ENCODE measurements around the gene PGD. TPM values are rescaled to one million over a fixed set of nuclear protein-coding genes. Genes with fewer than 3 reads are reported as not detected.

The PGD gene
- total RNA-seq, 3 donors from 2014 or later (not counting 1 experiment from before 2014, with no cell fraction given) = 35.8 to 113 (median 39.8) TPM

DNA sequence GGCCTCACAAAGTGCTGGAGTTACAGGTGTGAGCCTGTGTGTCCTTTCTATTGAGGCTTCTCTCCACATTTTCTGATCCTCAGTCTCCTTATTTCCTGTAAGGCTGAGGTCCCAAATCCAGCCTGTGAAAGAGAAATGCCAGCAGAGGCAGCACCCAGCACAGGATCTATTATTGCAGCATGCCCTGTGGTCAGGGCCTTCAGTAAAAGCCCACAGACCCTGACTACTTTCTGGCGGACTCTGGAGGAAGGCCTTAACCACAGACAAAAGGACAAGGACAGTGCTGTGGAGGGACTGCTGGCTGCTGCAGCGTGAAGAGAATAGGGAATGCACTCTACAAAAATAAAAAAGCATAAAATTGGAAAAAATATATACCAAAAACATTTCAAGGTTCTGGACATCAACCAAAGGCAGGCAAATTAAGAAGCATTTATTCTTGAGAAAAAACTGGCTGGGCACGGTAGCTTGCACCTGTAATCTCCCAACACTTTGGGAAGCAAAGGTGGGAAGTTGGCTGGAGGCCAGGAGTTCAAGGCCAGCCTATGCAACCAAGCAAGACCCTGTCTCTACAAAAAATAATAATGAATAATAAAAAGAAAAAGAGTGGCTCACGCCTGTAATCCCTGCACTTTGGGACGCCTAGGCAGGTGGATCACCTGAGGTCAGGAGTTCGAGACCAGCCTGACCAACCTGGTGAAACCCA lies 9.4 kb upstream of the PGD start:
- H3K27me3 ChIP-seq (ENCODE audit: control insufficient read depth, insufficient read depth, low read length) = no peaks in the 10 kb centered on the region
- no peak for ATAC-seq
- no peaks in the 10 kb centered on the region for H3K36me3 Mint-ChIP-seq
- intact Hi-C loops (cut with micrococcal nuclease) = no loop called here
- H3K9me3 Mint-ChIP-seq = no peaks in the 10 kb centered on the region
- no peak for DNase-seq
- H3K36me3 ChIP-seq (ENCODE audit: control insufficient read depth, insufficient read depth, low read length) = no peaks in the 10 kb centered on the region
- no peaks in the 10 kb centered on the region for H3K4me1 Mint-ChIP-seq
- 88% methylated on average over 5 of the region's 6 CpGs for WGBS (ENCODE audit: insufficient coverage)
- H3K4me3 ChIP-seq (ENCODE audit: low read length) = no peak overlapping the region
- H3K4me1 ChIP-seq (ENCODE audit: control insufficient read depth, insufficient read depth, low read length) = no peaks in the 10 kb centered on the region
- no peak overlapping the region for H3K4me3 Mint-ChIP-seq
- H3K9me3 ChIP-seq (ENCODE audit: control insufficient read depth, insufficient read depth, low read length) = no peaks in the 10 kb centered on the region
- H3K27ac Mint-ChIP-seq = no peak overlapping the region
- TF ChIP-seq, protein P1, sequence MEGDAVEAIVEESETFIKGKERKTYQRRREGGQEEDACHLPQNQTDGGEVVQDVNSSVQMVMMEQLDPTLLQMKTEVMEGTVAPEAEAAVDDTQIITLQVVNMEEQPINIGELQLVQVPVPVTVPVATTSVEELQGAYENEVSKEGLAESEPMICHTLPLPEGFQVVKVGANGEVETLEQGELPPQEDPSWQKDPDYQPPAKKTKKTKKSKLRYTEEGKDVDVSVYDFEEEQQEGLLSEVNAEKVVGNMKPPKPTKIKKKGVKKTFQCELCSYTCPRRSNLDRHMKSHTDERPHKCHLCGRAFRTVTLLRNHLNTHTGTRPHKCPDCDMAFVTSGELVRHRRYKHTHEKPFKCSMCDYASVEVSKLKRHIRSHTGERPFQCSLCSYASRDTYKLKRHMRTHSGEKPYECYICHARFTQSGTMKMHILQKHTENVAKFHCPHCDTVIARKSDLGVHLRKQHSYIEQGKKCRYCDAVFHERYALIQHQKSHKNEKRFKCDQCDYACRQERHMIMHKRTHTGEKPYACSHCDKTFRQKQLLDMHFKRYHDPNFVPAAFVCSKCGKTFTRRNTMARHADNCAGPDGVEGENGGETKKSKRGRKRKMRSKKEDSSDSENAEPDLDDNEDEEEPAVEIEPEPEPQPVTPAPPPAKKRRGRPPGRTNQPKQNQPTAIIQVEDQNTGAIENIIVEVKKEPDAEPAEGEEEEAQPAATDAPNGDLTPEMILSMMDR (IDR thresholded peaks at IDR 0.05) = no peak
- H3K27me3 Mint-ChIP-seq (ENCODE audit: low read depth in 2 of 2) = no peaks in the 10 kb centered on the region
- no peak overlapping the region for H3K27ac ChIP-seq (ENCODE audit: low read length)

DNA sequence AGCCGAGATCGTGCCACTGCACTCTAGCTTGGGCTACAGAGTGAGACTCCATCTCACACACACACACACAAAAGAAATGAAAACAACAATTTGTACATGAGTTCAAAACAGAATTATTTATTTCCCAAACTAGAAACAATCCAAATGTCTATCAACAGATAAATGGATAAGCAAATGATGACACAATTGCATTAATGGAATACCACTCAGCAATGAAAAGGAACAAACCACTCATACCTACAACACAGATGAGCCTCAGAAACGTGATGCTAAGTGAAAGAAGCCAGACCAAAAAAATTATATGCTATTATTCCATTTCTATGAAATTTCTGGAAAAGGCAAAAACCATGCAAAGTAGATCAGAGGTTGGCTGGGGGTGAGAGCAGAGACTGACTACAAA lies 2.0 kb upstream of the PGD start:
- no peaks in the 10 kb centered on the region for H3K9me3 ChIP-seq (ENCODE audit: control insufficient read depth, insufficient read depth, low read length)
- ATAC-seq (no peak), DNase-seq (no peak)
- no peaks in the 10 kb centered on the region for H3K36me3 ChIP-seq (ENCODE audit: control insufficient read depth, insufficient read depth, low read length)
- no peaks in the 10 kb centered on the region for H3K27me3 ChIP-seq (ENCODE audit: control insufficient read depth, insufficient read depth, low read length)
- peaks cover 18% of the 10 kb centered on the region for H3K4me1 ChIP-seq (ENCODE audit: control insufficient read depth, insufficient read depth, low read length)
- no peaks in the 10 kb centered on the region for H3K9me3 Mint-ChIP-seq
- H3K27me3 Mint-ChIP-seq (ENCODE audit: low read depth in 2 of 2) = no peaks in the 10 kb centered on the region
- TF ChIP-seq, protein P1 (IDR thresholded peaks at IDR 0.05) = no peak
- H3K4me1 Mint-ChIP-seq = peaks cover 15 to 19% of the 10 kb centered on the region in 2 donors
- H3K4me3 ChIP-seq (ENCODE audit: low read length) = no peak overlapping the region
- H3K36me3 Mint-ChIP-seq = no peaks in the 10 kb centered on the region
- intact Hi-C loops (cut with micrococcal nuclease) = no loop called here
- peak overlapping the region; percentile 9 for H3K4me3 Mint-ChIP-seq
- 98% methylated on average over 2 of the region's 3 CpGs for WGBS (ENCODE audit: insufficient coverage)
- no peak overlapping the region for H3K27ac ChIP-seq (ENCODE audit: low read length)
- no peak overlapping the region for H3K27ac Mint-ChIP-seq

DNA sequence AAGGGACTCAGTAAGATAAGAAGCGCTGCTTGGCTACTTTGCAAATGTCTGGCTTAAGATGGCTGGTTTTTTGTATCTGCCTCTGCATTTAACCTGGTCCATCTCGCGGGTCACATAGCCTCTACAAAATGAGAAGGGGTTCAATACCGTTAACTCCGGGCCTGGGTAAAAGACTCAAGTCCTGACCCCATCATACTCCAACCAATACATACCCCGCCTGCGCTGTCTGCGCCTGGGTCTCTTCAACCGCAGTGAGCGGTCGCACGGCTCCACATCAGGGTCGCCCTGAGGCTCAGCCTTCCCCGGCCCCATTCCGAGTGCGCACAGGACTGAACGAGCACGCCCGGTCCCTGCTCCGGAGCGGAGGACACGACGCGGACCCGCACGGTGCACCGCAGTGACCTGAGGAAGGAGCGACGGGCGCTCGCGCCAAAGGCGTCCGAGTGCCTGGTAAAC lies 558 bp upstream of the PGD start:
- H3K4me1 ChIP-seq (ENCODE audit: control insufficient read depth, insufficient read depth, low read length) = peaks cover 18% of the 10 kb centered on the region
- no peak for ATAC-seq
- Mint-ChIP-seq H3K27me3 (ENCODE audit: low read depth in 2 of 2) (no peaks in the 10 kb centered on the region), H3K27ac (peak overlapping the region; percentile 83 to 87), H3K4me3 (peak overlapping the region; percentile 94), H3K9me3 (no peaks in the 10 kb centered on the region), H3K36me3 (no peaks in the 10 kb centered on the region), H3K4me1 (peaks cover 15 to 19% of the 10 kb centered on the region in 2 donors)
- H3K4me3 ChIP-seq (ENCODE audit: low read length) = peak overlapping the region; percentile 80
- DNase-seq = no peak
- H3K36me3 ChIP-seq (ENCODE audit: control insufficient read depth, insufficient read depth, low read length) = peaks cover 5% of the 10 kb centered on the region
- intact Hi-C loops (cut with micrococcal nuclease) = loop anchor here (2.0 kb wide), 2 partner anchors 30 to 76 kb away; partner anchors contain the start of gene PEX14
- H3K9me3 ChIP-seq (ENCODE audit: control insufficient read depth, insufficient read depth, low read length) = no peaks in the 10 kb centered on the region
- TF ChIP-seq, protein P1 (IDR thresholded peaks at IDR 0.05) = no peak
- peak overlapping the region; percentile 10 for H3K27ac ChIP-seq (ENCODE audit: low read length)
- H3K27me3 ChIP-seq (ENCODE audit: control insufficient read depth, insufficient read depth, low read length) = no peaks in the 10 kb centered on the region
- whole genome bisulfite sequencing (ENCODE audit: insufficient coverage) = under 1% methylated on average over 34 of the region's 34 CpGs
